D721Med (cell line): ENCODE measurements around the gene CASP3.

Experiments used
- DNase-seq: peaks from one replicate; pipeline ENCODE4 v3.0.0; 2011; ENCODE audit warnings: low spot score; ENCODE audit not compliant: insufficient read length
- FAIRE-seq: peaks from 2 replicates; lab custom pipeline; 2011; peaks lifted over from hg19 to GRCh38; lab: Jason Lieb, UNC
- CTCF ChIP-seq: IDR thresholded peaks from 2 replicates; pipeline ENCODE4 v1.5.1; 2012; ENCODE audit warnings: mild to moderate bottlenecking, control low read depth; ENCODE audit not compliant: insufficient read depth; ENCODE audit errors: missing control alignments

Gene CASP3

GRCh38 chr4:184688447-184688846 is 39.2 kb upstream of the CASP3 start:
- DNase-seq (no peak), FAIRE-seq (no peak)
- TF ChIP-seq CTCF = no peak

- DNase-seq (no peak), FAIRE-seq (no peak)
- TF ChIP-seq CTCF = no peak
These were observed 38.8 kb upstream of the CASP3 start for GRCh38 chr4:184688005-184688404.

- DNase-seq = no peak
- no peak for TF ChIP-seq CTCF
- FAIRE-seq = no peak
These were observed 35.4 kb upstream of the CASP3 start for GRCh38 chr4:184684491-184685189.

- no peak for TF ChIP-seq CTCF
- FAIRE-seq (no peak), DNase-seq (no peak)
These were observed 32.7 kb upstream of the CASP3 start for GRCh38 chr4:184681916-184682315.

GRCh38 chr4:184680698-184681097 is 31.5 kb upstream of the CASP3 start:
- no peak for TF ChIP-seq CTCF
- DNase-seq = no peak
- no peak for FAIRE-seq

GRCh38 chr4:184675821-184676492 is 26.7 kb upstream of the CASP3 start:
- DNase-seq = no peak
- no peak for FAIRE-seq
- no peak for TF ChIP-seq CTCF

GRCh38 chr4:184675018-184675417 is 25.8 kb upstream of the CASP3 start:
- TF ChIP-seq CTCF = no peak
- no peak for FAIRE-seq
- DNase-seq = no peak
